Activated naive CD4-positive, alpha-beta T cell (primary cell): ENCODE measurements around the gene MBL2.

ENCODE experiments used
- DNase-seq, 4 experiments: peaks; one replicate each; lab custom pipeline; 2025; lab: John Stamatoyannopoulos, UW

MBL2 gene

DNA sequence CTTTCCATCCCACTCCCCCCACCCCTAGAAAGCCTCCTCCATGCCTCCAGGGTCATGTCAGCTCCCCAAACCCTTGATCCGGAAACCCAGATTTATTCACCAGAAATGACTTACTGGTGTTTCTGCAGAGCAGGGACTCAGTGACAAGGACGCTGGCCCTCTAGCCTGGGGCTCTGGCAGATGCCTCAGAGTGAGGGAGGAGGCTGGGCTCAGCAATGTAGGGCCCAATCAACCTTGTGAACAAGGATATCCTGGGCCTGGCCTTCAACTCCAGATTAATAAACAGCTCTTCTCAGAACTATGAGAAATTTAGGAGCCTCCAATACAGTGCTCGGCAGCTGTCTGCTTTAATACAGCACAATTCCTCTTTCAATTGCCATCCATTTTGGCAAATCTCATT lies at the start of gene MBL2:
Gene MBL2, minus strand, starts transcription at position 162 of the 400 bp plus-strand sequence. CDS start 1,149 bp downstream, outside the sequence.
- no peak for DNase-seq

- no peak for DNase-seq
Observed at GRCh38 chr10:52820309-52820708, 47.7 kb upstream of the MBL2 start.

- no peak for DNase-seq
Observed at GRCh38 chr10:52818019-52818418, 45.4 kb upstream of the MBL2 start.

GRCh38 chr10:52814506-52814905 lies 41.9 kb upstream of the MBL2 start:
- DNase-seq, result no peak

DNA sequence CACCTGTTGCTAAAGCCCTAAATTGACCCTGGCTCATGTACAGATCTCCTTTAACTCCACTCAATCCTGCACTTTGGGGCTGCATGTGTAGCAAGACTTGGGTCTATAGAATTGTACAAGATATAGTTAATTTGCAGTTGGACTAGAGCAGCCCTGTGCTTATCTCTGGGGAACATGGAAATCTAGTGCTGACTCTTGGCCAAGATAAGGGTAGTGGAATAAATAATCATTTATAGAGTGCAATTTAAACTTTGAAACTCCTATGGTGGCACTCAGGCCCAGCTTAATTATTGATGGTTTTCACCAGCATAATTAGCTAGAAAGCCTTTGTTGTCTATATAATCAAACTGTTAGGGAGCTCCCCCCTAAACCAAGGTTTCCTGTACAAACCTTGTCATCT lies 39.2 kb upstream of the MBL2 start:
- DNase-seq, result no peak

- DNase-seq, result no peak
Observed at GRCh38 chr10:52810761-52811160, 38.2 kb upstream of the MBL2 start.

GRCh38 chr10:52807803-52808202 lies 35.2 kb upstream of the MBL2 start:
- DNase-seq, result no peak

DNA sequence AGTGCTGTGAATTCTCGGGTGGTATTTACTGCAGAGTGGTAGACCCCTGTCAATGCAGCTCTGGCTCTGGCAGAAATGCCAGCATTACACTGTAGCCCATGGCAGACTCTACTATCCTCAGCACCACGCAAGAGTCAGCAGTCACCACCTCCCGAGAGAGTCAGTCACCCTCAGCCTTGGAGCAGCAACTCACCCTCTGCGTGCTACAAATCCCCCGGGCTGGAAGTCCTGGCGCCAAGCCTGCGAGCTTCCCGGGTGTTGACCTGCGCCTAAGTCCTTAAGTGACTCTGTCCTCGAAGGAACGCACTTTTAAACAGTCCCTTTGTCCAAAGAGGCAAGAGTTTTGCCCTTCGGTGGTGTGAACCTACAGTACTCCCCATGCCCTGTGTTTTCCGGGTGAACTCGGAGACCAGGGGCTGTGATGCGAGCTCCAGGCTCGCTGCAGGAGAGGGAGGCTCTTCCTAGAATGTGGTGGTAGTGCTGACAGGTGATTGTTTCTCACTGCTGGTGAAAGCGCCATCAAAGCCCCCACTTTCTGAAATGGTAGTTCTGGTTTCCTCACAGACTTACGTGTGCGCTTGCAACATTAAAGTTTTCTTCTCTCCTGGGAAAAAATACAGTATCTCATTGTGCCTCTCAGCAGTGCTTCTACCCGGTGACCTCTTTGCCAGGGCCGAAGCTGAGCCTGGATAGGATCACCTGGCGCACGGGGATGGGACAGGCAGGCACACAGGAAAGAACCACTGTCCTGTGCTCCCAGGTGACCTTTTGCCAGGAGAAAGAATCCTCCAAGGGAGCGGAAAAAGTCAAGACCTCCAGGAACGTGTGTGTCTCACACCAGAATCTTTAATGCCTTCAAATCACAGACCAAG lies 33.1 kb upstream of the MBL2 start:
- no peak for DNase-seq

DNA sequence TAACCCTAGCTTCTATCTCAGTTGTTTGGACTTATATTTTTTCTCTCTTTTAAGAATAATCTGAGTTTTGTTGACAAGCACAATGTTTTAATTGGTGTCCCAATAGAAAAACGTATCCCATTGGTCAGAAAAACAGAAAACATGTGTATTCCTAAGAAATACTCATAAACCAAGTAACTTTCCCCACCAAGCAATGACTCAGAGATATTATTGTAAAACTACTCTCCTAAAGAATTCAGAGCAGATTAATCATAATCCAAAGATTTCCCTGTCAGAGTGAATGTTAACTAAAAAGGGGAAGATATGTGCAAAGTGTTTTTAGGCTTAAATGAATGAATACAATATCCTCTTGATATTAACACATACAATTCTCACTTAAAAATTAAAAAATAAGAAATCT lies 29.4 kb upstream of the MBL2 start:
- no peak for DNase-seq

GRCh38 chr10:52786098-52786497 lies 13.5 kb upstream of the MBL2 start:
- DNase-seq, result no peak

- DNase-seq, result no peak
Observed at GRCh38 chr10:52785418-52785817, 12.8 kb upstream of the MBL2 start.

DNA sequence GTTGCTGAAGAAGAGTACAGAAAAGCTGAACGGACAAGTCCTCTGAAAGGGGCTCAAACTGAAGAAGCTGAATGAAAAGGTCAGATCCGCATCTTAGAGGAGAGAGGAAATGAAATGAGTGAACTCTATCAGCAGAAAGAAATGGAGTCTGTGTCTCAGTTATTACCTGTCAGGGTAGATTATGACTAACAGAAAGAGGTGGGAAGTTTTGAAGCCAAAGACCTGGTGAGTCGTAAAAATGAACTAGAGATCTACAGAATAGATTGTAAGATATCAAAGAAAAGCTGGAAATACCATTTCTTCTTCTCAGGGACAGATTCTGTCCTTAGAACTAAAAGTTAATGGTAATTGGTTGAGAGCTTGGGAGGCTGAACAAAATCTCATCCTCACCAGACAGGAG lies 11.1 kb upstream of the MBL2 start:
- no peak for DNase-seq

GRCh38 chr10:52782554-52782953 lies 10.0 kb upstream of the MBL2 start:
- DNase-seq, result no peak

DNA sequence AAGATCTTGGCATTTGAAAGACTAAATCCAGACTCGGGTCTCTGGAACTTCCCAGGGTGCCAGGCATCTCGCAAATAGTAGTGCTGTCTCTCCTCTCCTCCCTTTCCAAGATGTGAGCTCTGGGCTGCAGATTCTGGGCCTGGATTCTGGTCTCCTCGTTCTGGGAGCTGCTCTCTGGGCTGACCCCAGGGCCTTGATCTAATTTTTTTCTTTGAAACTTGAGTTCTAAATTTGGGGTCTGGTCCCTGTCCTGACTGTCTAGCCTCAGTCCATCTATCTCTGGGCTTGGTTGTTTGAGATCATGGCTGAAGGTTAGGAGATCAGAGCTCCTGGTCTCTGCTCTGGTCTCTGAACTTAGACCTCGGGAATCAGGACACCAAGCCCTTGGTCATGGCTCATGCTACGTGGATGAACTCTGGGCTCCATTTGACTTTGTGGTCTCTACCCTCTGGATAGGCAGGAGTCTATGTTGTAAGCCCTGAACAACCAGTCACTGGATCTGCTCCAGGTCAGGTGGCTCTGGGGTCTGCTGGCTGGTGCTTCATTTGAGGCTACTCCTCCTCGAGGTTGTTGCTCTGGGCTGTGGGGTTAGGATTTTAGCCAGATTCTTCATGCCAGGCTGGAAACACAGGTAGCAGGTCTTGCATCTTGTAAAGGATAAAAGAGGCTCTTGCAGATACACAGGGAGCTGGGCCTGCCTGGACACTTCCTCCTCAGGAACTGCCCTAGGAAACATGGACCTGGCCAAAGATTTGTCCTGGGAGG lies 8.0 kb upstream of the MBL2 start:
- DNase-seq, result no peak

DNA sequence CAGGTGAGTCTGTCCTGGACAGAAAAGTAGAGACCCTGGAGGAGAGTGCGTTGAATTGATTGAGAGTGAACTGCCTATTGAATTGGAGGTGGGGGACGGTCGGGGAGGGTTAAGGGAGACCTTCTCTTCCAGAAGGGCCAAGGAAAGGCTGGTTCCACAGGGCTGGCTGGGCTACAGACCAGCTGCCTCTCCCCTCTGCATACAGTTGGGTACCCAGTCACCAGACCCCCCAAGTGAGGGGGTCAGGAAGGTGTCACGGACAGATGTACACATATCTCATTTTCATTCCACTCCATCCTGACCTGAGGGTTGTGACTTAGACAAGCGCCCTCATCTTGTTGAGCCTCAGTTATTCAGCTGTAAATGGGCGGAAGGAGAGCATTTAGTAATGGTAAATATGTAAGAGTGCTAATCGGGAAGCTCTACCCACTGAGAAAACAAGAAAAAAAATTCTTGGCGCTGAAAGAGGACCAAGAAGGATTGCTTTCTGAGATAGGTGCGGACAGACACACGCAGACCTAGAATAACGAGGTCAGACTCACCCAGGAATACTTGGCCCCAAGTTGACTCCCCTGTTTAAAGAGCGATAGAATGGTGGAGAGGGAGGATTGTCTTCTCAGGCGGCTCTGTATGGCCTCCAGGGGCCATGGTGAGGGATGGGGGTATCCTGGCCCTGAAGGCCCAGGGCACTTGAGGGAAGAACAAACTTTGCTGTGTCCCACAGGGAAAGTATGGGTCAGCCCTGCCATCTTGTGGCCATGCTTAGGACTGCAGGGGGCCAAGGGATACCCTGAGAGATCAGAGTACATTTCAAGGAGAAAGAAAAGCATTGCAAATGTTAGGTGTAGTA lies 7.2 kb upstream of the MBL2 start:
- peak in 1 of 4 experiments; percentile 2 for DNase-seq

DNA sequence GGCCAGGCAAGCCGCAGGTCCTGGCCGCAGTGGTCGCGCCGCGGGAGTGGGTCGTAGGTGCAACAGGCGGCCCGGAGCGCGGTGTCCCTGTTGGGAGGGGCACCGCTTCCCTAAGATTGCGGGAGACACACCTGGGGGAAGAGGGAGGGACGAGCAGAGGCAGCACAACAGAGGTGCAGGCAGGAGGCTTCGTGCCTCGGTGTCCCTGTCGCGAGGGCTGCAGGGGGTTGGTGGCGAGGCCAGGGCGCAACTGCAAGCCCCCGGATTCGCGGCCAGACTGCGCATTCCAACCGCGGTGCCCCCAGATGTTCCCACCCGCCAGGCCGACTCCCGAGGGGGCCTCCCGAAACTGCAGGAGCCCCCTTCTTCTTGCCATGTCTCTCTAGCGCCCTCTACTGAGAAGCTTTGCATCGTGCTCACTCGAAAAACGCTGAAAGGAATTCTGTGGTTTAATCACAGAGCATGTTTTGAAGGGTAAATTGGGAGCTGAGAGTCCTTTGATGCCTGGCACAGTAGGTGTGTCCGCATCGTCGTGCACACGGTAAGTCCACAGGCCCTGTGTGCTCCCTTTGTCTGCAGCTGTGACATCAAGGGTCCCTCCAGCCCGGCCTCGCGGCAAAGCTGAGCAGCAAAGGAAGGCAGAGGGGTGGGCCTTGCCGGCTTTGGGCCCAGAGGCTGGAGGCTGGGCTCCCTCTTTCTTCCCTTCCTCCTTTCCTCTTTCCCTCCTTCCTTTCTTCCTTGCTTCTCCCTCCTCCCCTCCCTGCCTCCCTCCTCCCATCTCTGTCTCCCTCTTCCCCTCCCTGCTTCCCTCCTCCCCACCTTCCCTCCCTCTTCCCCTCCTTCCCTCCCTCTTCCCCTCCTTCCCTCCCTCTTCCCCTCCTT lies 6.2 kb upstream of the MBL2 start:
- DNase-seq, result no peak

- DNase-seq, result no peak
Observed at GRCh38 chr10:52777414-52777813, 4.8 kb upstream of the MBL2 start.

- DNase-seq, result no peak
Observed at GRCh38 chr10:52776471-52776903, 3.9 kb upstream of the MBL2 start.

DNA sequence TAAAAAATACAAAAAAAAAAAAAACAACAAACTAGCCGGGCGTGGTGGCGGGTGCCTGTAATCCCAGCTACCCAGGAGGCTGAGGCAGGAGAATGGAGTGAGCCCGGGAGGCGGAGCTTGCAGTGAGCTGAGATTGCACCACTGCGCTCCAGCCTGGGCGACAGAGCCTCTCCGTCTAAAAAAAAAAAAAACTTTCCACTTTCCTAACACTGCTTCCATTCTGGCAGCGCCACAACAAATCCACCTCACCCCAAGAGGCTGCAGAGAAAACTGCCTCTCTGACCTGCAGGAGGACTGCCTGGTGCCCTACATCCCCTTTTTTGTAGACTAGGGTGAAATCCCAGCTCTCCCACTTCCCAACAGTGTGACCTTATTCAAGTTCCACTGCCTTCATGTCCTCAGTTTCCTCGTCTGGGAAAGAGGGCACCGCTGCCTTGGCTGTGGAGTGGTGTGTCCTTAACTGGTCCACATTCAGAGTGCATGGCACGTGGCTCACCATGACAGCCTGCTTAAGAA lies 2.6 kb upstream of the MBL2 start:
- DNase-seq, result no peak

- no peak for DNase-seq
Observed at GRCh38 chr10:52774600-52775106, 2.1 kb upstream of the MBL2 start.

DNA sequence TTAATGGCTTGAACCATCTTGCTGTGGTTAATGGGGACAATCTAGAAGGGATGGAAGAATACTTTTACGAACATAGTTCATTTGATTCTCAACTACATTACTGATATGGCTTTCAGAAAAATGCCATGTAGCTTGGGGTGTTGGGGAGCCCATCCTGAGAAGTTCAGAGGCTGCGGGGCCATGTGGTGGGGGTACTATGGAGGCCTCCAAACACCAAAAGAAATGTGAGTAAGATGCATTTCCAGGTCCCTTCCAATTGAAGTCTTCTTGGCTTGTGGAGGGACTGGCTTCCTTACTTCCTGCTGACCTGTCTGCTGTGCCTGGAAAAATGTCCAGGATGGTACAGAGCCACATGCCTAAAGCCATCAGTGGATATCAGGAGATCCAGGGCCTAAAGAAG lies 1.6 kb upstream of the MBL2 start:
- DNase-seq, result no peak
